SK-N-SH treated with all-trans-retinoic acid at 6 μM for 48 hours (cell line): ENCODE data around the gene CRELD1.

Source experiments
- ATAC-seq: fragments of 200-7000 bp; cut with Tn5 transposase; 3 replicates; pipeline ENCODE4 v1.9.1; 2020; ENCODE audit warnings: mild to moderate bottlenecking, moderate library complexity
- ARNTL ChIP-seq: fragments of 450-650 bp; formaldehyde crosslinking; IDR thresholded peaks from 2 replicates; pipeline ENCODE4 v1.5.0; 2020; ENCODE audit warnings: low read depth, mild to moderate bottlenecking, moderate library complexity, borderline replicate concordance
- BACH2 ChIP-seq: fragments of 250-450 bp; sonication (Bioruptor Pico); IDR thresholded peaks from 2 replicates; pipeline ENCODE4 v1.9.0; 2021; ENCODE audit warnings: mild to moderate bottlenecking, borderline replicate concordance
- CREB5 ChIP-seq: fragments of 250-450 bp; sonication (Bioruptor Pico); IDR thresholded peaks from 2 replicates; pipeline ENCODE4 v1.5.1; 2020; ENCODE audit warnings: low read depth, mild to moderate bottlenecking, moderate library complexity
- CSDC2 ChIP-seq: fragments of 250-450 bp; sonication (Bioruptor Pico); IDR thresholded peaks from 2 replicates; pipeline ENCODE4 v1.5.0; 2020; ENCODE audit warnings: mild to moderate bottlenecking, moderate library complexity
- ESRRG ChIP-seq: fragments of 250-450 bp; sonication (Bioruptor Pico); IDR thresholded peaks from 2 replicates; pipeline ENCODE4 v1.6.1; 2021; ENCODE audit warnings: mild to moderate bottlenecking
- GLIS3 ChIP-seq: fragments of 250-450 bp; sonication (Bioruptor Pico); IDR thresholded peaks from 2 replicates; pipeline ENCODE4 v1.5.0; 2020; ENCODE audit warnings: mild to moderate bottlenecking, moderate library complexity
- PATZ1 ChIP-seq: fragments of 250-450 bp; sonication (Bioruptor Pico); IDR thresholded peaks from 2 replicates; pipeline ENCODE4 v1.8.0; 2020; ENCODE audit warnings: mild to moderate bottlenecking, moderate library complexity, borderline replicate concordance
- POU6F1 ChIP-seq: fragments of 250-450 bp; sonication (Bioruptor Pico); IDR thresholded peaks from 2 replicates; pipeline ENCODE4 v1.8.0; 2021; ENCODE audit warnings: low read depth, mild to moderate bottlenecking, moderate library complexity, borderline replicate concordance
- PPARA ChIP-seq: fragments of 250-450 bp; sonication (Bioruptor Pico); IDR thresholded peaks from 2 replicates; pipeline ENCODE4 v1.5.0; 2020; ENCODE audit warnings: mild to moderate bottlenecking, borderline replicate concordance
- RARB ChIP-seq: fragments of 250-450 bp; sonication (Bioruptor Pico); IDR thresholded peaks from 2 replicates; pipeline ENCODE4 v1.8.0; 2021; ENCODE audit warnings: mild to moderate bottlenecking, moderate library complexity
- SNAI2 ChIP-seq: fragments of 250-450 bp; sonication (Bioruptor Pico); IDR thresholded peaks from 2 replicates; pipeline ENCODE4 v1.5.0; 2020; ENCODE audit warnings: mild to moderate bottlenecking, moderate library complexity
- TCF4 ChIP-seq: fragments of 250-450 bp; sonication (Bioruptor Pico); IDR thresholded peaks from 2 replicates; pipeline ENCODE4 v1.8.0; 2021; ENCODE audit warnings: mild to moderate bottlenecking, moderate library complexity, borderline replicate concordance
- TOX ChIP-seq: fragments of 250-450 bp; sonication (Bioruptor Pico); IDR thresholded peaks from 2 replicates; pipeline ENCODE4 v1.8.0; 2021; ENCODE audit warnings: mild to moderate bottlenecking, moderate library complexity, borderline replicate concordance
- TSHZ2 ChIP-seq: fragments of 250-450 bp; sonication (Bioruptor Pico); IDR thresholded peaks from 2 replicates; pipeline ENCODE4 v1.5.0; 2020; ENCODE audit warnings: mild to moderate bottlenecking, moderate library complexity
- ZC3H10 ChIP-seq: fragments of 250-450 bp; sonication (Bioruptor Pico); IDR thresholded peaks from 2 replicates; pipeline ENCODE4 v1.5.1; 2021; ENCODE audit warnings: mild to moderate bottlenecking, moderate library complexity
- ZFP3 ChIP-seq: fragments of 250-450 bp; sonication (Bioruptor Pico); IDR thresholded peaks from 2 replicates; pipeline ENCODE4 v1.5.0; 2020; ENCODE audit warnings: mild to moderate bottlenecking, moderate library complexity
- ZFP30 ChIP-seq: fragments of 450-650 bp; formaldehyde crosslinking; IDR thresholded peaks from 2 replicates; pipeline ENCODE4 v1.5.0; 2022; ENCODE audit warnings: mild to moderate bottlenecking, moderate library complexity
- ZNF565 ChIP-seq: fragments of 450-650 bp; formaldehyde crosslinking; conservative IDR thresholded peaks from 2 replicates; pipeline ENCODE4 v1.5.0; 2020; ENCODE audit warnings: low read depth, mild to moderate bottlenecking, moderate library complexity
- ZNF70 ChIP-seq: fragments of 450-650 bp; formaldehyde crosslinking; IDR thresholded peaks from 2 replicates; pipeline ENCODE4 v1.5.0; 2020; ENCODE audit warnings: mild to moderate bottlenecking, moderate library complexity
- ZNF8 ChIP-seq: fragments of 450-650 bp; formaldehyde crosslinking; IDR thresholded peaks from 2 replicates; pipeline ENCODE4 v1.5.0; 2020; ENCODE audit warnings: mild to moderate bottlenecking, moderate library complexity
- TF ChIP-seq, protein P1 (sequence below): fragments of 250-450 bp; sonication (Bioruptor Pico); IDR thresholded peaks from 2 replicates; pipeline ENCODE4 v1.5.1; 2021; ENCODE audit warnings: mild to moderate bottlenecking, moderate library complexity

Gene CRELD1

GRCh38 chr3:9915254-9916141, 18.1 kb upstream of the CRELD1 start (continued):
- no peak for TF ChIP-seq CREB5
- TF ChIP-seq GLIS3 (CRISPR knock-in tag) = no peak

- ATAC-seq = peak; percentile 15
- TF ChIP-seq ZFP3 (CRISPR knock-in tag) (no peak), ZC3H10 (CRISPR knock-in tag) (no peak), ARNTL (CRISPR knock-in tag) (no peak), PPARA (CRISPR knock-in tag) (no peak), ZNF565 (CRISPR knock-in tag) (no peak), POU6F1 (no peak), BACH2 (CRISPR knock-in tag) (no peak), CREB5 (no peak), PATZ1 (CRISPR knock-in tag) (no peak), CSDC2 (CRISPR knock-in tag) (no peak), SNAI2 (no peak), ESRRG (CRISPR knock-in tag) (no peak), ZFP30 (CRISPR knock-in tag) (no peak), TOX (CRISPR knock-in tag) (no peak)
These were observed 17.3 kb upstream of the CRELD1 start for GRCh38 chr3:9916346-9916733.

DNA sequence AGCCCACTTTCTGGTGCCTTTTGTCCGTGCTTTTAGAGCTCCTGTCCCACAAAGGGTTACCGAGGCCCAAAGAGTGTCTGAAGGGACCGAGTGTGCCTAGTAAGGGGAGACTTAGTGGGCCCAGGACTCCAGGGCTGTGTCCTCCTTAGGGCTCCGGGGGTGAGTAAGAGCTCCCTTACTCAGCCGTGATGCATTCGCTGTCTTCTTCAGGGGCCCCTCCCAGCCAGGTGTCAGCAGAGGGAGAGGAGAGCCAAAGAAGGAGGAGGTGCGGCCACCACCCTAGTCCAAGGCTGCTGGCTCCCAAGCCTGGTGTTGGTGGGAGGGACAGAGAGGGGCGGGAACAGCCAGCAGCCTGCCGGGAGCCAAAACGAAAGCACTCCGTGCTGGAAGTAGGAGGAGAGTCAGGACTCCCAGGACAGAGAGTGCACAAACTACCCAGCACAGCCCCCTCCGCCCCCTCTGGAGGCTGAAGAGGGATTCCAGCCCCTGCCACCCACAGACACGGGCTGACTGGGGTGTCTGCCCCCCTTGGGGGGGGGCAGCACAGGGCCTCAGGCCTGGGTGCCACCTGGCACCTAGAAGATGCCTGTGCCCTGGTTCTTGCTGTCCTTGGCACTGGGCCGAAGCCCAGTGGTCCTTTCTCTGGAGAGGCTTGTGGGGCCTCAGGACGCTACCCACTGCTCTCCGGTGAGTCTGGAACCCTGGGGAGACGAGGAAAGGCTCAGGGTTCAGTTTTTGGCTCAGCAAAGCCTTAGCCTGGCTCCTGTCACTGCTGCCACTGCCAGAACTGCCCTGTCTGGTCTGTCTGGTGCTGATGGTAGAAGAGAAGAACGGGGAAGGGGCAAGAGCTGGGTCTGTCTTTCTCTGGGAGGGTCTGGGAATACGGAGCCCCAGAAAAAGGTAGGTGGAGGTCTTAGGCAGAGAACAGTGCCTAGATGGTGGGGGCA, 16.6 kb upstream of the CRELD1 start, which contains the start of gene IL17RC:
TSS of gene IL17RC (plus strand) at position 365 of the 947 bp plus-strand sequence. CDS start at position 583, 218 bp downstream.
- TF ChIP-seq RARB (CRISPR knock-in tag) = no peak
- TF ChIP-seq ZFP3 (CRISPR knock-in tag) = peak; percentile 92

GRCh38 chr3:9917820-9918219, 15.8 kb upstream of the CRELD1 start:
- no peak for ATAC-seq
- TF ChIP-seq TSHZ2 (CRISPR knock-in tag) (no peak), PPARA (CRISPR knock-in tag) (no peak), SNAI2 (no peak), TOX (CRISPR knock-in tag) (no peak), ZNF8 (no peak), ZNF565 (CRISPR knock-in tag) (no peak), ZNF70 (CRISPR knock-in tag) (no peak), GLIS3 (CRISPR knock-in tag) (no peak), POU6F1 (no peak), ZC3H10 (CRISPR knock-in tag) (no peak), TCF4 (CRISPR knock-in tag) (no peak), ARNTL (CRISPR knock-in tag) (no peak), ZFP30 (CRISPR knock-in tag) (no peak)
- TF ChIP-seq, protein P1, sequence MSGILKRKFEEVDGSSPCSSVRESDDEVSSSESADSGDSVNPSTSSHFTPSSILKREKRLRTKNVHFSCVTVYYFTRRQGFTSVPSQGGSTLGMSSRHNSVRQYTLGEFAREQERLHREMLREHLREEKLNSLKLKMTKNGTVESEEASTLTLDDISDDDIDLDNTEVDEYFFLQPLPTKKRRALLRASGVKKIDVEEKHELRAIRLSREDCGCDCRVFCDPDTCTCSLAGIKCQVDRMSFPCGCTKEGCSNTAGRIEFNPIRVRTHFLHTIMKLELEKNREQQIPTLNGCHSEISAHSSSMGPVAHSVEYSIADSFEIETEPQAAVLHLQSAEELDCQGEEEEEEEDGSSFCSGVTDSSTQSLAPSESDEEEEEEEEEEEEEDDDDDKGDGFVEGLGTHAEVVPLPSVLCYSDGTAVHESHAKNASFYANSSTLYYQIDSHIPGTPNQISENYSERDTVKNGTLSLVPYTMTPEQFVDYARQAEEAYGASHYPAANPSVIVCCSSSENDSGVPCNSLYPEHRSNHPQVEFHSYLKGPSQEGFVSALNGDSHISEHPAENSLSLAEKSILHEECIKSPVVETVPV = no peak

More for the DNA sequence above, 16.6 kb upstream of the CRELD1 start, which contains the start of gene IL17RC:
- ATAC-seq = peak; percentile 97
